ENCODE measurements around the gene TMEM128. TPM values are rescaled to one million over a fixed set of nuclear protein-coding genes. Genes with fewer than 3 reads are reported as not detected.

Gene TMEM128
- total and polyA plus RNA-seq, 12 donors = 14.6 to 33.2 (median 28.8) TPM

GRCh38 chr4:4228356-4228668 lies 19.7 kb downstream of the TMEM128 start:
- TF ChIP-seq, protein P1, sequence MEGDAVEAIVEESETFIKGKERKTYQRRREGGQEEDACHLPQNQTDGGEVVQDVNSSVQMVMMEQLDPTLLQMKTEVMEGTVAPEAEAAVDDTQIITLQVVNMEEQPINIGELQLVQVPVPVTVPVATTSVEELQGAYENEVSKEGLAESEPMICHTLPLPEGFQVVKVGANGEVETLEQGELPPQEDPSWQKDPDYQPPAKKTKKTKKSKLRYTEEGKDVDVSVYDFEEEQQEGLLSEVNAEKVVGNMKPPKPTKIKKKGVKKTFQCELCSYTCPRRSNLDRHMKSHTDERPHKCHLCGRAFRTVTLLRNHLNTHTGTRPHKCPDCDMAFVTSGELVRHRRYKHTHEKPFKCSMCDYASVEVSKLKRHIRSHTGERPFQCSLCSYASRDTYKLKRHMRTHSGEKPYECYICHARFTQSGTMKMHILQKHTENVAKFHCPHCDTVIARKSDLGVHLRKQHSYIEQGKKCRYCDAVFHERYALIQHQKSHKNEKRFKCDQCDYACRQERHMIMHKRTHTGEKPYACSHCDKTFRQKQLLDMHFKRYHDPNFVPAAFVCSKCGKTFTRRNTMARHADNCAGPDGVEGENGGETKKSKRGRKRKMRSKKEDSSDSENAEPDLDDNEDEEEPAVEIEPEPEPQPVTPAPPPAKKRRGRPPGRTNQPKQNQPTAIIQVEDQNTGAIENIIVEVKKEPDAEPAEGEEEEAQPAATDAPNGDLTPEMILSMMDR (IDR thresholded peaks at IDR 0.05) = no peak
- TF ChIP-seq POLR2A (IDR thresholded peaks at IDR 0.05) = no peak
- H3K36me3 ChIP-seq (replicated peaks in 1 of 2) = no peaks in the 10 kb centered on the region
- no peak overlapping the region for H3K4me3 ChIP-seq
- H3K4me1 ChIP-seq (replicated peaks in 1 of 2) = no peaks in the 10 kb centered on the region
- H3K27me3 ChIP-seq = peaks cover 28% of the 10 kb centered on the region
- 65 to 70% (median 66%) methylated on average over 1 of the region's 1 CpG for WGBS, 4 donors
- DNase-seq = no peak
- intact Hi-C loops (cut with DNase I) = no loop called here
- H3K9me3 ChIP-seq (replicated peaks in 1 of 3) = no peaks in the 10 kb centered on the region
- no peak overlapping the region for H3K27ac ChIP-seq

GRCh38 chr4:4227510-4228355 lies 20.3 kb downstream of the TMEM128 start:
- DNase-seq = no peak
- Histone ChIP-seq H3K4me1 (replicated peaks in 1 of 2) (no peaks in the 10 kb centered on the region), H3K9me3 (replicated peaks in 1 of 3) (no peaks in the 10 kb centered on the region), H3K4me3 (no peak overlapping the region), H3K27me3 (peaks cover 28% of the 10 kb centered on the region), H3K36me3 (replicated peaks in 1 of 2) (no peaks in the 10 kb centered on the region), H3K27ac (no peak overlapping the region)
- WGBS, 4 donors = 7 to 14% (median 8%) methylated on average over 22 to 51 of the region's 51 CpGs
- TF ChIP-seq, protein P1 (IDR thresholded peaks at IDR 0.05) = no peak
- no peak for TF ChIP-seq POLR2A (IDR thresholded peaks at IDR 0.05)
- intact Hi-C loops (cut with DNase I) = no loop called here

GRCh38 chr4:4226606-4227438 lies 21.2 kb downstream of the TMEM128 start, which contains the start of gene OTOP1:
TSS of gene OTOP1 (minus strand) at chr4:4226929. CDS start at chr4:4226864, 65 bp downstream.
- Histone ChIP-seq H3K27ac (no peak within 1 kb of the TSS), H3K4me1 (replicated peaks in 1 of 2) (no peaks in the 10 kb centered on the region), H3K9me3 (replicated peaks in 1 of 3) (no peaks in the 10 kb centered on the region), H3K27me3 (peaks cover 31% of the 10 kb centered on the region), H3K4me3 (no peak within 1 kb of the TSS), H3K36me3 (replicated peaks in 1 of 2) (no peaks in the 10 kb centered on the region)
- TF ChIP-seq POLR2A (IDR thresholded peaks at IDR 0.05) = no peak
- TF ChIP-seq, protein P1 (IDR thresholded peaks at IDR 0.05) = no peak
- no peak for DNase-seq
- intact Hi-C loops (cut with DNase I) = no loop called here
- 0 to 14% (median 10%) methylated on average over 7 to 82 of the region's 82 CpGs for WGBS, 4 donors

GRCh38 chr4:4225915-4226605 lies 22.0 kb downstream of the TMEM128 start:
- H3K4me3 ChIP-seq = no peak overlapping the region
- TF ChIP-seq, protein P1 (IDR thresholded peaks at IDR 0.05) = no peak
- TF ChIP-seq POLR2A (IDR thresholded peaks at IDR 0.05) = no peak
- WGBS, 4 donors = 9 to 23% (median 13%) methylated on average over 23 to 41 of the region's 41 CpGs
- no peak for DNase-seq
- no peaks in the 10 kb centered on the region for H3K4me1 ChIP-seq (replicated peaks in 1 of 2)
- no peaks in the 10 kb centered on the region for H3K9me3 ChIP-seq (replicated peaks in 1 of 3)
- H3K36me3 ChIP-seq (replicated peaks in 1 of 2) = no peaks in the 10 kb centered on the region
- peaks cover 34% of the 10 kb centered on the region for H3K27me3 ChIP-seq
- intact Hi-C loops (cut with DNase I) = no loop called here
- no peak overlapping the region for H3K27ac ChIP-seq
